Mesenchymal stem cell (in vitro differentiated cells and primary cell): ENCODE data around the gene PSEN2.
A peak's percentile ranks its signal among the peaks of the same experiment; 100 is the strongest.
"Not testable (repeated sequence)": the region's sequence is repeated elsewhere in the genome, so short reads cannot be mapped to it uniquely, and the experiment has no call there.

Experiments used
- DNase-seq: peaks from one replicate; pipeline ENCODE4 v3.0.0-alpha.2; 2013
- H2AFZ ChIP-seq: one replicate; pipeline ENCODE4 v1.6.1; 2013; ENCODE audit warnings: low read depth, mild to moderate bottlenecking, control low read depth, inconsistent platforms, low read length, moderate library complexity
- H2AK5ac ChIP-seq: 2 replicates; pipeline ENCODE4 v1.6.1; 2013; ENCODE audit warnings: low read length, moderate library complexity, mild to moderate bottlenecking, inconsistent platforms; ENCODE audit not compliant: severe bottlenecking
- H2BK120ac ChIP-seq: one replicate; pipeline ENCODE4 v1.6.1; 2013; ENCODE audit warnings: low read depth, mild to moderate bottlenecking, inconsistent platforms, low read length, moderate library complexity
- H2BK12ac ChIP-seq, 2 experiments: one replicate each; pipeline ENCODE4 v1.6.1; 2013; ENCODE audit warnings: inconsistent platforms in 2 of 2, low read length in 2 of 2, mild to moderate bottlenecking in 2 of 2, moderate library complexity in 2 of 2, control low read depth in 1 of 2
- H2BK15ac ChIP-seq: one replicate; pipeline ENCODE4 v1.6.1; 2013; ENCODE audit warnings: mild to moderate bottlenecking, low read depth, inconsistent platforms; ENCODE audit not compliant: poor library complexity, severe bottlenecking
- H2BK5ac ChIP-seq: 2 replicates; pipeline ENCODE4 v1.6.1; 2013; ENCODE audit warnings: low read depth, mild to moderate bottlenecking, low read length, control low read depth, inconsistent platforms; ENCODE audit not compliant: poor library complexity, severe bottlenecking
- H3K14ac ChIP-seq, 2 experiments: one replicate each; pipeline ENCODE4 v1.6.1; 2013; ENCODE audit warnings: inconsistent platforms in 2 of 2, low read length in 2 of 2, control low read depth in 1 of 2, mild to moderate bottlenecking in 1 of 2, moderate library complexity in 1 of 2
- H3K18ac ChIP-seq, 2 experiments: one replicate each; pipeline ENCODE4 v1.6.1; 2013; ENCODE audit warnings: inconsistent platforms in 2 of 2, low read length in 2 of 2, control low read depth in 1 of 2, low read depth in 1 of 2, mild to moderate bottlenecking in 1 of 2
- H3K23ac ChIP-seq, 2 experiments: one replicate each; pipeline ENCODE4 v1.6.1; 2013; ENCODE audit warnings: inconsistent platforms in 2 of 2, low read length in 2 of 2, mild to moderate bottlenecking in 2 of 2, moderate library complexity in 2 of 2, control low read depth in 1 of 2
- H3K27ac ChIP-seq: 2 replicates; pipeline ENCODE4 v1.5.1; 2013; ENCODE audit warnings: mild to moderate bottlenecking, moderate library complexity, low read length, control low read depth, inconsistent platforms; ENCODE audit not compliant: poor library complexity, severe bottlenecking
- H3K27me3 ChIP-seq, 2 experiments: 2 replicates each; pipeline versions ENCODE4 v1.6.1 to v1.7.0; 2013; ENCODE audit warnings: low read length in 2 of 2, mild to moderate bottlenecking in 2 of 2, moderate library complexity in 2 of 2, control low read depth in 1 of 2, inconsistent platforms in 1 of 2; ENCODE audit not compliant: control insufficient read depth in 1 of 2, insufficient read depth in 1 of 2
- H3K36me3 ChIP-seq, 2 experiments: 2 replicates each; pipeline versions ENCODE4 v1.6.1 to v1.7.0; 2013; ENCODE audit warnings: low read length in 2 of 2, control low read depth in 1 of 2, inconsistent platforms in 1 of 2, low read depth in 1 of 2, mild to moderate bottlenecking in 1 of 2; ENCODE audit not compliant: insufficient read depth in 2 of 2, control insufficient read depth in 1 of 2
- H3K4ac ChIP-seq, 2 experiments: one replicate each; pipeline ENCODE4 v1.6.1; 2013; ENCODE audit warnings: inconsistent platforms in 2 of 2, low read length in 2 of 2, mild to moderate bottlenecking in 2 of 2, moderate library complexity in 2 of 2, control low read depth in 1 of 2, low read depth in 1 of 2
- H3K4me1 ChIP-seq: 2 replicates; pipeline ENCODE4 v1.6.1; 2013; ENCODE audit warnings: low read depth, low read length, control low read depth; ENCODE audit not compliant: control insufficient read depth, insufficient read depth
- H3K4me2 ChIP-seq: 2 replicates; pipeline ENCODE4 v1.6.1; 2013; ENCODE audit warnings: low read length, mild to moderate bottlenecking, inconsistent platforms; ENCODE audit not compliant: poor library complexity, severe bottlenecking
- H3K4me3 ChIP-seq, 2 experiments: 2 replicates each; pipeline versions ENCODE4 v1.5.1 to v1.7.0; 2013; ENCODE audit warnings: low read length in 2 of 2, mild to moderate bottlenecking in 2 of 2, control low read depth in 1 of 2, low read depth in 1 of 2; ENCODE audit not compliant: insufficient read depth in 1 of 2
- H3K79me1 ChIP-seq: replicated peaks from 2 replicates; pipeline ENCODE4 v1.6.1; 2013; ENCODE audit warnings: mild to moderate bottlenecking, control low read depth, low read length, inconsistent platforms; ENCODE audit not compliant: poor library complexity, severe bottlenecking
- H3K9ac ChIP-seq: 2 replicates; pipeline ENCODE4 v1.7.0; 2013; ENCODE audit warnings: mild to moderate bottlenecking, low read length, moderate library complexity
- H3K9me3 ChIP-seq: 2 replicates; pipeline ENCODE4 v1.7.0; 2013; ENCODE audit warnings: mild to moderate bottlenecking, low read length; ENCODE audit not compliant: control insufficient read depth
- H4K8ac ChIP-seq: one replicate; pipeline ENCODE4 v1.6.1; 2013; ENCODE audit warnings: inconsistent platforms, mild to moderate bottlenecking, low read length, moderate library complexity
- H4K91ac ChIP-seq: one replicate; pipeline ENCODE4 v1.6.1; 2013; ENCODE audit warnings: mild to moderate bottlenecking, low read length, inconsistent platforms
- WGBS: methylation state at CpG from one replicate; pipeline ENCODE4 v1.1.7; 2013; ENCODE audit warnings: mixed read lengths; 5-methylcytosine and 5-hydroxymethylcytosine counted together

The PSEN2 gene

GRCh38 chr1:226845624-226846023, 24.8 kb upstream of the PSEN2 start:
- DNase-seq, result no peak
- H2BK5ac ChIP-seq, result no peak overlapping the region

GRCh38 chr1:226846786-226847185, 23.6 kb upstream of the PSEN2 start:
- Histone ChIP-seq H3K4me1 (no peaks in the 10 kb centered on the region), H3K36me3 (no peaks in the 10 kb centered on the region), H3K4ac (no peak overlapping the region), H4K91ac (no peak overlapping the region), H2BK15ac (no peak overlapping the region), H3K79me1 (no peaks in the 10 kb centered on the region), H4K8ac (no peak overlapping the region), H3K9me3 (no peaks in the 10 kb centered on the region), H3K27me3 (no peaks in the 10 kb centered on the region), H3K4me3 (no peak overlapping the region), H3K18ac (no peak overlapping the region), H2BK5ac (no peak overlapping the region), H2BK120ac (no peak overlapping the region), H3K27ac (no peak overlapping the region), H3K4me2 (no peak overlapping the region), H3K23ac (no peak overlapping the region), H2AK5ac (no peak overlapping the region), H2AFZ (no peak overlapping the region), H2BK12ac (no peak overlapping the region), H3K14ac (no peak overlapping the region), H3K9ac (no peak overlapping the region)
- 85% methylated on average over 1 of the region's 1 CpG for WGBS
- DNase-seq, result no peak

More at GRCh38 chr1:226845624-226846023, 24.8 kb upstream of the PSEN2 start:
- H2BK12ac ChIP-seq, result no peak overlapping the region
- H3K4ac ChIP-seq, result no peak overlapping the region
- H3K23ac ChIP-seq, result no peak overlapping the region
- H2BK15ac ChIP-seq, result no peak overlapping the region
- H3K18ac ChIP-seq, result no peak overlapping the region
- H2AFZ ChIP-seq, result no peak overlapping the region
- no peak overlapping the region for H4K91ac ChIP-seq
- H4K8ac ChIP-seq, result no peak overlapping the region
- H3K9ac ChIP-seq, result no peak overlapping the region
- no peaks in the 10 kb centered on the region for H3K4me1 ChIP-seq
- no peak overlapping the region for H3K4me2 ChIP-seq
- H3K14ac ChIP-seq, result no peak overlapping the region
- H2AK5ac ChIP-seq, result no peak overlapping the region
- no peaks in the 10 kb centered on the region for H3K9me3 ChIP-seq
- H3K36me3 ChIP-seq, result no peaks in the 10 kb centered on the region
- H3K79me1 ChIP-seq, result no peaks in the 10 kb centered on the region
- H3K27me3 ChIP-seq, result no peaks in the 10 kb centered on the region
- no peak overlapping the region for H3K4me3 ChIP-seq
- H3K27ac ChIP-seq, result no peak overlapping the region
- no peak overlapping the region for H2BK120ac ChIP-seq

GRCh38 chr1:226854548-226854947, 15.9 kb upstream of the PSEN2 start:
- not testable (repeated sequence) for H3K14ac ChIP-seq, H2BK120ac ChIP-seq, H2BK15ac ChIP-seq, H3K9ac ChIP-seq, H2BK12ac ChIP-seq, H3K36me3 ChIP-seq, H3K27ac ChIP-seq, H2BK5ac ChIP-seq, H3K4me3 ChIP-seq, H3K27me3 ChIP-seq, H3K79me1 ChIP-seq, H3K9me3 ChIP-seq, H3K4me2 ChIP-seq, H2AFZ ChIP-seq, H3K4me1 ChIP-seq, H3K23ac ChIP-seq, DNase-seq, H3K4ac ChIP-seq, H4K8ac ChIP-seq, H3K18ac ChIP-seq, H2AK5ac ChIP-seq, H4K91ac ChIP-seq
- 100% methylated on average over 1 of the region's 1 CpG for WGBS

- H3K9ac ChIP-seq, result peak overlapping the region; percentile 53
- DNase-seq, result peak; percentile 50
- H3K4me3 ChIP-seq, result peak overlapping the region in 1 of 2 experiments; percentile 11
Measured at GRCh38 chr1:226862890-226863289, 7.5 kb upstream of the PSEN2 start.

More at GRCh38 chr1:226862890-226863289, 7.5 kb upstream of the PSEN2 start:
- Histone ChIP-seq H3K4me1 (peaks cover 4% of the 10 kb centered on the region), H2BK15ac (no peak overlapping the region), H4K8ac (no peak overlapping the region), H2BK12ac (no peak overlapping the region), H2BK5ac (no peak overlapping the region), H3K14ac (peak overlapping the region in 1 of 2 experiments; percentile 83), H3K27ac (no peak overlapping the region), H2AK5ac (no peak overlapping the region), H2BK120ac (no peak overlapping the region), H3K23ac (no peak overlapping the region), H3K79me1 (no peaks in the 10 kb centered on the region), H4K91ac (no peak overlapping the region), H3K18ac (no peak overlapping the region), H3K4ac (no peak overlapping the region), H3K9me3 (no peaks in the 10 kb centered on the region), H3K27me3 (no peaks in the 10 kb centered on the region), H3K36me3 (no peaks in the 10 kb centered on the region), H3K4me2 (no peak overlapping the region), H2AFZ (no peak overlapping the region)
